Nephron (organoid): Measurements from ENCODE around the gene PDE4B.

Source experiments
- H3K27ac Mint-ChIP-seq, 3 experiments: 2 replicates each; pipeline ENCODE4 v1.8.0; 2020; ENCODE audit warnings: mixed read lengths in 3 of 3, mild to moderate bottlenecking in 2 of 3, moderate library complexity in 1 of 3
- H3K27me3 Mint-ChIP-seq: 2 replicates; pipeline ENCODE4 v1.8.0; 2021; ENCODE audit warnings: low read depth, mild to moderate bottlenecking, moderate library complexity, mixed read lengths
- H3K36me3 Mint-ChIP-seq: 2 replicates; pipeline ENCODE4 v1.8.0; 2020; ENCODE audit warnings: low read depth, mixed read lengths
- H3K4me1 Mint-ChIP-seq: 2 replicates; pipeline ENCODE4 v1.8.0; 2020; ENCODE audit warnings: mixed read lengths
- H3K4me3 Mint-ChIP-seq, 3 experiments: 2 replicates each; pipeline ENCODE4 v1.8.0; 2020; ENCODE audit warnings: mild to moderate bottlenecking in 3 of 3, mixed read lengths in 3 of 3, moderate library complexity in 2 of 3
- H3K9me3 Mint-ChIP-seq: 2 replicates; pipeline ENCODE4 v1.8.0; 2020; ENCODE audit warnings: mixed read lengths
- CTCF ChIP-seq, 3 experiments: fragments of 200-600 bp; sonication (generic); IDR thresholded peaks; one replicate each; pipeline ENCODE4 v1.5.0; 2021; ENCODE audit warnings: antibody characterized with exemption in 3 of 3; ENCODE audit not compliant: unreplicated experiment in 3 of 3

Gene PDE4B

GRCh38 chr1:66327588-66327987 is 534.9 kb downstream of the PDE4B start:
- H3K27ac Mint-ChIP-seq, result no peak overlapping the region
- peaks cover 19% of the 10 kb centered on the region for H3K4me1 Mint-ChIP-seq
- H3K27me3 Mint-ChIP-seq, result peaks cover 4% of the 10 kb centered on the region
- H3K4me3 Mint-ChIP-seq, result no peak overlapping the region
- peaks cover 3% of the 10 kb centered on the region for H3K9me3 Mint-ChIP-seq
- TF ChIP-seq CTCF (IDR thresholded peaks at IDR 0.05; ENCODE audit: unreplicated experiment in 3 of 3), result no peak
- H3K36me3 Mint-ChIP-seq, result no peaks in the 10 kb centered on the region

- Mint-ChIP-seq H3K4me1 (peaks cover 32% of the 10 kb centered on the region), H3K27me3 (peaks cover 4% of the 10 kb centered on the region), H3K4me3 (no peak overlapping the region), H3K36me3 (no peaks in the 10 kb centered on the region), H3K9me3 (no peaks in the 10 kb centered on the region), H3K27ac (no peak overlapping the region)
- no peak for TF ChIP-seq CTCF (IDR thresholded peaks at IDR 0.05; ENCODE audit: unreplicated experiment in 3 of 3)
These were observed 536.2 kb downstream of the PDE4B start for GRCh38 chr1:66328896-66329295.

- Mint-ChIP-seq H3K9me3 (no peaks in the 10 kb centered on the region), H3K27ac (peak overlapping the region; percentile 3 to 69 (median 37))
These were observed 538.0 kb downstream of the PDE4B start for GRCh38 chr1:66330722-66331141.

GRCh38 chr1:66331658-66332547 is 539.2 kb downstream of the PDE4B start:
- TF ChIP-seq CTCF (IDR thresholded peaks at IDR 0.05; ENCODE audit: unreplicated experiment in 3 of 3), result peak in 1 of 3 experiments; percentile 25
- H3K27me3 Mint-ChIP-seq, result peaks cover 4% of the 10 kb centered on the region
- H3K9me3 Mint-ChIP-seq, result no peaks in the 10 kb centered on the region
- H3K4me3 Mint-ChIP-seq, result peak overlapping the region; percentile 90 to 94 (median 92)
- H3K4me1 Mint-ChIP-seq, result peaks cover 50% of the 10 kb centered on the region
- H3K27ac Mint-ChIP-seq, result peak overlapping the region; percentile 82 to 95 (median 89)
- H3K36me3 Mint-ChIP-seq, result no peaks in the 10 kb centered on the region

More at GRCh38 chr1:66330722-66331141, 538.0 kb downstream of the PDE4B start:
- Mint-ChIP-seq H3K4me1 (peaks cover 46% of the 10 kb centered on the region), H3K4me3 (peak overlapping the region; percentile 25 to 71 (median 54)), H3K36me3 (no peaks in the 10 kb centered on the region), H3K27me3 (peaks cover 4% of the 10 kb centered on the region)
- TF ChIP-seq CTCF (IDR thresholded peaks at IDR 0.05; ENCODE audit: unreplicated experiment in 3 of 3), result no peak

- Mint-ChIP-seq H3K9me3 (no peaks in the 10 kb centered on the region), H3K4me3 (peak overlapping the region; percentile 90 to 94 (median 92)), H3K4me1 (peaks cover 50% of the 10 kb centered on the region), H3K36me3 (no peaks in the 10 kb centered on the region), H3K27me3 (peaks cover 4% of the 10 kb centered on the region), H3K27ac (peak overlapping the region; percentile 82 to 95 (median 89))
- TF ChIP-seq CTCF (IDR thresholded peaks at IDR 0.05; ENCODE audit: unreplicated experiment in 3 of 3), result no peak
These were observed 539.8 kb downstream of the PDE4B start for GRCh38 chr1:66332548-66332901.
